H54 (cell line): Measurements from ENCODE around the gene SET.

Experiments used
- DNase-seq: peaks from one replicate; pipeline ENCODE4 v3.0.0; 2011; ENCODE audit warnings: low spot score, mixed read lengths; ENCODE audit not compliant: insufficient read length
- FAIRE-seq: peaks from 3 replicates; lab custom pipeline; 2011; peaks lifted over from hg19 to GRCh38; lab: Jason Lieb, UNC
- POLR2A ChIP-seq: IDR thresholded peaks from 2 replicates; pipeline ENCODE4 v1.6.1; 2011; ENCODE audit warnings: low read depth, mild to moderate bottlenecking, low read length

Gene SET

DNA sequence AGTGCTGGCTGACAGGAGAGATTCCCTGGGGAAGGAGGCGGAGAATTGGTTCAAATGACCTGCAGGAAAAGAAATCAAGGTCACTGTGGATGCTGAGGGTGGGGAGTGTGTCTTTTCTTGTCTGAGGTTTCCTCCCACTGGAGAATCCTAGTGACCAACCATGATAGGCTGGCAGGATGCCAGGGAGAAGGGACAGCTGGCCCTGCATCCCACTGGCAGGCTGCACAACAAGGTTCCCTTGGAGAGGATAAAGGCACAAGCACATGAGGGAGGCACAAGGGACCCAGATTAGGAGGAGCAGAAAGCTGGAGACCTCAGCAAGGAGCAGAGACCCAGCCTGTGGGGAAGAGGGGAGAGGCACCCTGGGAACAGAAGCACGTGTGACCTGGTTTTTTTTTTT is 46.4 kb downstream of the SET start:
- no peak for TF ChIP-seq POLR2A
- FAIRE-seq = no peak
- DNase-seq = no peak

- TF ChIP-seq POLR2A = no peak
- DNase-seq (no peak), FAIRE-seq (no peak)
These were observed 53.4 kb downstream of the SET start for GRCh38 chr9:128742401-128742800.

GRCh38 chr9:128743421-128743820 is 54.4 kb downstream of the SET start:
- no peak for DNase-seq
- no peak for FAIRE-seq
- TF ChIP-seq POLR2A = no peak
